Kidney epithelial cell (primary cell): ENCODE results near the gene SHLD3. TPM values are rescaled to one million over a fixed set of nuclear protein-coding genes. Genes with fewer than 3 reads are reported as not detected.
A peak's percentile ranks its signal among the peaks of the same experiment; 100 is the strongest.
"Not testable (repeated sequence)": the region's sequence is repeated elsewhere in the genome, so short reads cannot be mapped to it uniquely, and the experiment has no call there.

Experiments
- DNase-seq: peaks from one replicate; pipeline ENCODE4 v3.0.0-alpha.2; 2010; ENCODE audit warnings: low read depth
- H3K27me3 ChIP-seq: 2 replicates; pipeline ENCODE4 v1.6.0; 2011; ENCODE audit warnings: low read length; ENCODE audit not compliant: control insufficient read depth, insufficient read depth
- H3K36me3 ChIP-seq: 2 replicates; pipeline ENCODE4 v1.5.1; 2011; ENCODE audit warnings: low read length; ENCODE audit not compliant: control insufficient read depth, insufficient read depth
- H3K4me3 ChIP-seq: 2 replicates; pipeline ENCODE4 v1.5.1; 2011; ENCODE audit warnings: low read depth, mild to moderate bottlenecking, control low read depth, low read length
- CTCF ChIP-seq: IDR thresholded peaks from 2 replicates; pipeline ENCODE4 v1.5.1; 2011; ENCODE audit warnings: mild to moderate bottlenecking, moderate library complexity, low read length, control low read depth, inconsistent platforms; ENCODE audit not compliant: insufficient read depth, poor library complexity, severe bottlenecking
- total RNA-seq: library from RNA; depleted of rRNA; stranded (reverse); fragments of >200 nt; gene quantifications from 2 replicates; pipeline ENCODE4 v1.2.3, GENCODE V29; 2015

Gene SHLD3
- 1.6 and 3.1 TPM in 2 replicates for total RNA-seq

GRCh38 chr5:65624571-65625555, at the start of gene SHLD3, which contains the start of gene TRAPPC13:
Gene SHLD3 (plus strand): TSS chr5:65625027. CDS start chr5:65629588, 4,561 bp downstream.
Gene TRAPPC13 (plus strand): TSS chr5:65625027. CDS start chr5:65625061, 34 bp downstream.
- DNase-seq: peak; percentile 65
- peak within 1 kb of the TSS; percentile 85 for H3K4me3 ChIP-seq
- no peaks in the 10 kb centered on the region for H3K27me3 ChIP-seq

GRCh38 chr5:65577141-65577540, 47.7 kb upstream of the SHLD3 start:
- no peak for TF ChIP-seq CTCF

More at GRCh38 chr5:65624571-65625555, at the start of gene SHLD3, which contains the start of gene TRAPPC13:
- TF ChIP-seq CTCF: no peak
- peaks cover 2% of the 10 kb centered on the region for H3K36me3 ChIP-seq

GRCh38 chr5:65588694-65589093, 36.1 kb upstream of the SHLD3 start:
- no peak for TF ChIP-seq CTCF
- no peak for DNase-seq
- H3K4me3 ChIP-seq: no peak overlapping the region
- H3K36me3 ChIP-seq: no peaks in the 10 kb centered on the region
- H3K27me3 ChIP-seq: no peaks in the 10 kb centered on the region

More at GRCh38 chr5:65577141-65577540, 47.7 kb upstream of the SHLD3 start:
- Histone ChIP-seq H3K4me3 (no peak overlapping the region), H3K27me3 (no peaks in the 10 kb centered on the region), H3K36me3 (no peaks in the 10 kb centered on the region)
- no peak for DNase-seq

GRCh38 chr5:65601761-65602160, 23.1 kb upstream of the SHLD3 start:
- not testable (repeated sequence) for DNase-seq, H3K4me3 ChIP-seq, H3K36me3 ChIP-seq, H3K27me3 ChIP-seq

GRCh38 chr5:65611524-65611923, 13.3 kb upstream of the SHLD3 start:
- H3K27me3 ChIP-seq: no peaks in the 10 kb centered on the region
- no peaks in the 10 kb centered on the region for H3K36me3 ChIP-seq
- peak; percentile 93 for DNase-seq
- H3K4me3 ChIP-seq: no peak overlapping the region
- TF ChIP-seq CTCF: no peak

GRCh38 chr5:65612298-65612907, 12.4 kb upstream of the SHLD3 start:
- DNase-seq: no peak
- Histone ChIP-seq H3K36me3 (no peaks in the 10 kb centered on the region), H3K4me3 (no peak overlapping the region), H3K27me3 (no peaks in the 10 kb centered on the region)
- no peak for TF ChIP-seq CTCF
